ENCODE results near the gene CRNN.

The CRNN gene

DNA sequence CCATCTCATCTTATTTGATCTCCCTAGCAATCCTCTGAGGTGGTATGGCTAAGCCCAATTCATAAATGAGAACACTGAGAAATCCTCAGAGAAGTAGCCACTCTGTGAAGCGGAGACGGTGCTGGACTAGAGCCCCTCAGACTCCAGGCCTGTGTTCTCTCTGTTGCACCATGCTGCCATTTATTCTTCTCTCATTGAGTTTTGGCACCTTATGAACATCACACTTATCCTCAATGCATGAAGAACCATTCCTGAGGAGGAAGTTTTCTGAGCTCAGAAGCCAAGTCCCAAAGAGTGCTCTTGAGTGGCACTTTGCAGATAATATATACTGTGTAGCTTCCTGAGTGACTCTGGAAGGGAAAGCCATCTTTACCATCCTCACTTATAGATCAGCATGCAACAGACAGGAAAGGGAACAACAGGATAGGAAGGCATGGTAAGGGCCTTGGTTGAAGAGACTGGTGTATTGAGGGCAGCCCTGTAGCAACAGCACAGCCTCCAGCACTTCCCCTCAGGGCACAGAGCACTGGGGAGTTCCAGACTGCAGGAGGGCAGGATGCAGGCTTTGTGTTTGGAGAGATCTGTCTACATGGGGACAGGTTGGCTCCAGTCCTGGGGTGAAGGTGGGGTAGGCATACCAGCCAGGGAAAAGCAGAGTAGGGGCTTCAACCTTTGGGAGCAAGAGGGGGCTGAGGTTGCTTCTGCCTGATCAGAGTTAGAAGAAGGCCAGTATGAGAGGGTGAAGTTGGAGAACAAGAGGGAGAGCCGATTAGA lies 1.6 kb upstream of the CRNN start:
- DNase-seq, result no peak

DNA sequence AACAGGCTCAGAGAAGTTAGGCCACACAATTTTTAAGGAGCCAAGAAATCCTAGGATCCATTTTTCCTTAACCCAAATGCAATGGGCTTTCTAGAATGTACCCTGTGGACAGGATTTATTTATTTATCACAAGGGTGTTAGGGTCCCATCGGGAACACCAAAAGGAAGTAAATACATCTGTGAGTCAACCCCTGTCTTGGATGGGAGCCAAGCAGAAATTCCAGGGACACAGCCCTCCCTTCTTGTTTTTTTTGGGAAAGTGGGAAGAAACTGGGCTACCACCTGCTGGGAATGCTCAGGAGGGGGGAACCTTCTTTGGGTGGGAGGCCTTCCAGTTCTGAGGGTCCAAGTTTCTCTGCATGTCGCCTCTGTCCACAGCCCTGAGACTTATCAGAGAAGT lies 1.3 kb downstream of the CRNN start:
- DNase-seq, result no peak

DNA sequence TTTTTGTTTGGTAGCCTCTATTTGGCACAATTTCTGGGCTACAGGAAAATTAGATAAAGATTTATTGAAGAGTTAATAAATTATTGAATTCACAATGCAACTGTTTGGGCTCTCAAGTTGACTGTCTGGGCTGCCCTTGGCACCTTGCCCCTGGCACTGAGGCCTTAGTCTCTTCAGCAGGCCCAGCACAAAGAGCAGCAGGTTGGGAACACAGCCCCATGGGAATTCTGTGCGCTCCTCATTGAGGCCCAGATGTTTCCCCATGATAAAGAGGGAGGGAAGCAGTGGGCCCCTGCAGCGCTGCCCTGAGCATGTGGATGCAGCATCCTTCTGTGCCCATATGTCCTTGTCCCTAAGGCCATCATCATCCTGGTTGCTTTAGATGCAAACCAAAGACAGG lies 2.9 kb downstream of the CRNN start:
- no peak for DNase-seq

DNA sequence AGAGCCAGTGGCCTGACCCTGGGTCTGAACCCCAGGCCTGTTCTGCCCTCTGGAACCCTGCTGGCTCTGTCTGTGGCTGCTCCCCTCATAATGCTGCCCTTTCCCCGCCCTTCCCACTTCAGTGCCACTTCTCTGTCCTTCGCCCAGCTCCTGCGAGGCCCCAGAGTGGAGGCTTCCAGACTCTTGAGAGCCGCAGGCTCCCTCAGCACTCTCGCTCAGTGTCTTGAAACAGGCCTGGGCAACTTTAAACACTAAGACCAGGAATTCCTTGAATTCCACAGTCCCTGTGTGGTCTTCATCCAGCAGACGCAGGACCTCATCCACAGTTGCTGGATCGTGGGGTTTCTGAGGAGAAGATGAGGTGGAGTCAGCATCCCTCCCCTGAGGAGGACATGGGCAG lies 3.5 kb downstream of the CRNN start:
- DNase-seq, result no peak

DNA sequence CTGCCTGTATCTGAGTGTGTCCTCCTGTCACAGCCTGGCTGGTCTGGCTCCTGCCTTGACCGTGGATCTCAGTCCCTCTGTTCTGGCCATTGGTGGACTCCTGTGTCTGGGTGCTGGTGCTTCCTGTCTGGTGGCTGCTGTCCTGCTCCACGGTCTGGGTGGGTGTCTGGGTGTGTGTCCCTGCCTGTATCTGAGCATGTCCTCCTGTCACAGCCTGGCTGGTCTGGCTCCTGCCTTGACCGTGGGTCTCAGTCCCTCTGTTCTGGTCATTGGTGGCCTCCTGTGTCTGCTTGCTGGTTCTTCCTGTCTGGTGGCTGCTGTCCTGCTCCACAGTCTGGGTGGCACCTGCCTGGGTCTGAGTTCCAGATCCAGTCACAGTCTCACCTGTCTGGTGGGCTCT lies 4.0 kb downstream of the CRNN start:
- DNase-seq, result no peak

DNA sequence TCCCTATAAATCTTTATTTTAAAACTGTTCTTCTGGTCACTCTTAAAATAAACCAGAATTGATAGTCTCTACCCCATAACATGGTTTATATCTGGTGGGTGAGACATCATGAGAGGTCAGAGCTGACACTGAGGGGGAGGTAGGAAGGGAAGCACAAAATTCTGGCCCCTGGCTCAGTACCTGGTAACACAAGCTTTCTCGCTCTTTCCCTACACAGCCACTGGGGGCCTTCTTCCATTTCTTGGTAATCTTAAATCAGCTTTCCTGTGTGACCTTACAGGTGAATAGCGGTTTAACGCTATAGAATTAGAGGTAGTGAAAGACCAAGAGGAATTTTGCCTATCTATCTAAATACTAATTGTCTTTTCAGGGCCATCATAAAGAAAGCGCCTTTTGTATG lies 5.4 kb downstream of the CRNN start:
- no peak for DNase-seq

DNA sequence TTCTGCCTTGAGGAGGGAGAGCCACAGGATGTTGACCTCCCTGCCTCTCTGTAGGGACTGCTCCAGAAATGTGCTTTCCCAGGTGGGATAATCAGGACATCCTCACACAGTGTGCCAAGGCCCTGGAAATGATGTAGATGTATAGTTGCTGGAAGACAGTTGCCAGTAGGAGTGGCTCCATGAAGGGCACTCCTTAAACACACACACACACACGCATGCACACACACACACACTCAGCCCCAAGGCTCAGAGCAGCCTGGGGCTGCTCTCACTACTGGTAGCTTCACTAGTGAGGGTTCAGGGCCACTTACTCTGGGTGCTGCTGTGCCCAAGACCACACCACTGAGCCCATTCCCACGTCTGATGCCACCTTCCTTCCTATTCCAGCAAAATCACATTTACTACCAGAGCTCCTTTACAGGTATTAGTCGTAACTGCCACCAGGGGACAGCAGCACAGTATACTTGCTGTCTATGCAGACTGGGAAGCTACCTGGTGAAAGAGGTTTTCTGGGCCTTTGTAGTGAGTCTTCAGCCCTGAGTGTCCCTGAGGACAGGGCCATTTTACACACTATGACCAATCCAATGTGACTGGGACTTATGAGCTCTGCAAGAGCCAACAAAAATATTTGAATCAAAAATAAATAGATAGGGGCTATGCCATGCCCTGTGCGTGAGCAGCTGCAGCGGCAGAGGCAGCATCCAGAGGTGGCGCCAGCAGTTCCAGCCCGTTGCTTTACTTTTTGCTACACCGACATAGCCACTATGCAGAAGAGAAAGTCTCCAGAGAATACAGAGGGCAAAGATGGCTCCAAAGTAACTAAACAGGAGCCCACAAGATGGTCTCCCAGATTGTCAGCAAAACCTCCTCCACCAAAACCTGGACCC lies 15.0 kb downstream of the CRNN start:
- DNase-seq, result no peak

DNA sequence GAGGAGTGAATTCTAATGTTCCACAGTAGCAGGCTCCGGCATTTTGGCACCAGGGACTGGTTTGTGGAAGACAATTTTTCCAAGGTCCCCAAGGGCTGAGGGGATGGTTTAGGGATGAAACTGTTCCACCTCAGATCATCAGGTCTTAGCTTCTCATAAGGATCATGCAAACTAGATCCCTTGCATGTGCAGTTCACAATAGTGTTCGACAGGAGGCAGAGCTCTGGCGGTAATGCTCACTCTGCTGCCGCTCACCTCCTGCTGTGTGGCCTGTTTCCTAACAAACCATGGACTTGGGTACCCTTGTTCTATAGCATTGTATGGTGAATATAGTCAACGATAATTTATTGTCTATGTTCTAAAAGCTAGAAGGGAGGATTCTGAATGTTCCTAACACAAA lies 16.6 kb downstream of the CRNN start:
- DNase-seq, result no peak

DNA sequence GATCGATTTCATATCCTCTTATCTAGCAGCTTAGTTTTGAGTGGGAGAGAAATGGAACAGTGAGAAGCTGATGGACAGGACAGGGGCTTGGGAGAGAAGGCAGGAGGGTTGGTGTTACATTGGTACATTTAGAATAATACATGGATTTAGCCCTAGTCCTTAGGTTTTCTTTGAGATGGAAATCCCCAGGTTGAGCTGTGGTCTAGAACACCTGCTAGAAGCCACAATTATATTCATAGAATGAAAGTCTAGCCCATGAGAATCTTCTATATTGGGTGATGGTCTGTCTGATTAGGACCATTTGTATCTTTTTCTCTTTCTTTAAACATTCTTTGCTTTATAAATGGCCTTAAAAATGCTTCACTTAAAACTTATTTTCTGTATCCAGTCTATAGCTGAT lies 19.9 kb downstream of the CRNN start:
- no peak for DNase-seq

DNA sequence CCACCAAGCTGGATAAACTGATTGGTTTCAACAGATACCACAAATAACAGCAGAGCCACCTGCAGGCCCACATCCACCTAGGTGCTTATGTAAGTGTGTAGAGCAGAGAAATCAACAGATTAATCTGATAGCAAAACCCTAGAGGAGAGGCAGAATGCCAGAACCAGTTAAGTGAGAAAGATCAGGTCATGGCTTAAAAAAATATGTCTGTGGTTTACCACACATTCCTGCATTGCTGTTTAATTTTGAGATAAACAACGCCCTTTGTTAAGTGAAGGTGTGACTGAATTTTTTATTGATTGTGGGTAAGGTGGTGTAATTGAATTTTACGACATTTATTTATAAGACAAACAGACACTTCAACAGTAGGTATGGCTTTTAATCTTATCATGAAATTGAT lies 21.2 kb downstream of the CRNN start:
- no peak for DNase-seq

DNA sequence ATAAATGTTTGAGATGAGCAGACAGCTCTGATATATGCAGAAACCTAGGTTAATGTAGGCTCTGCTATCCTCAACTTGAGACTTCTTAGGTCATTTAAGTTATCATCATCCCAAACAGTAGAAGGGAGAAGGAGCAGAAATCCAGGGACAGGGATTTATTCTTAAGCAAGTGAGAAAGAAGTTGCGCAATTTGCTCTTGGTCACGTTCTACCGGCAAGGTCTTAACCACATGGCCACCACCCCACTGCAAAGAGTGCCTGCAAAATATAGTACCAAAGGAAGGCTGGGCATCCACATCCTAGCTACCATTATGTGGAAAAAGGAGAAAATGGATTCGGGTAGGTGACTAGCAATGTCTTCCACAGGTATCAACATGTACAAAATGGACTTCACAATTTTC lies 25.2 kb downstream of the CRNN start:
- no peak for DNase-seq

DNA sequence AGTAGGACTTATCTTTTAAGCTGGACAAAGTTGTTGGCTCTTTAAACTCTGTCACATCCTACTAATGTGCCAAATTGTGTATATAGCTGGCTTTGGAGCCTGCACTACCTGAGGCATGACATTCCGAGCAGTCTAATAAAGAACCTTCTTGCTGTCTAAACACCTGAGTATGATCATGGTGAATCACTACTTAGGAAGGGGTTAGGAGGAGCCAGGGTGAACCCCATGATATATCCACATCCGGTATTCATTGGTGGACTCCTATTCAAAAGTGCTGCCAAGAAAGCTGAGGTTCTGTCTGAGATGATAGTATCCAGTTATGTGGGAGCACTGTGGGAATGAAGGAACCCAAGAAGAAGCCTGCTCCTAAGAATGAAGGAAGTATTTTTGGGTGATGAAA lies 27.1 kb downstream of the CRNN start:
- DNase-seq, result no peak

DNA sequence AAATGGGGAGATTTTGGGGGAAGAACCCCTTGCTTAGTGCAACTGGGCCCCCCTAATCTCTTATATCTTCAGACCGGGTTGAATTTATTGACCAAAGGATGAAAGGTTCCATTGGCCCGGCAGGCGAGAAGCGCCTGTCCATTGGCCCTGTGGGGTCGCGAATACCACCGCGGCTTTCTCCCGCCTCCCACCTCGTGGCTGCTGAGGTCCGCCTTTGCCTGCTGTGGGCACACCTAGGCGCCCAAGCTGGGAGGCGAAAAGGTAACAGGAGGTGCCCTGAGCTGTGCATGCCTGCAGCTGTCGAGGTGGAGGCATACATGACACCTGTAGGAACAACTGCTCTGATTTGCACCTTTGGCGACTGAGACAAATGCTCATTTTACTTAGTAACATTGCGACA lies 33.1 kb downstream of the CRNN start:
- DNase-seq, result no peak

DNA sequence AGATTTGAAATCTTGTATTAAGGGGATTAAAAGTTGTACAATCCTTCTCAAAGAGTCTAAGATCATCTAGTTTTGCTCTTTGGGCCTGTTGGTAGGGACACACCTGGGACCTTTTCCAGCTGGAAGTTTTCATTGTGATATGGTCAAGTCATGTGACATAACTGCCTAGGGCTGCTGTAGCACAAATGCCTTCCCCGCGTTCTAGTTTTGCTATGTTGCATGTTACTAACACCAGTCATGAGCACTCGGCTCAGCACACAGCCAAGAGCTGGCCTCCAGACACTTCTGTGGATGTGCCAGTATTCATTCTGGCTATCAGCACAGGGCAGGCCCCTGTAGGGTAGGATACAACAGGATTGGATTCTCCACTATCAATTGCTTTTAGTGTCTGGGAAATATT lies 39.6 kb downstream of the CRNN start:
- no peak for DNase-seq

DNA sequence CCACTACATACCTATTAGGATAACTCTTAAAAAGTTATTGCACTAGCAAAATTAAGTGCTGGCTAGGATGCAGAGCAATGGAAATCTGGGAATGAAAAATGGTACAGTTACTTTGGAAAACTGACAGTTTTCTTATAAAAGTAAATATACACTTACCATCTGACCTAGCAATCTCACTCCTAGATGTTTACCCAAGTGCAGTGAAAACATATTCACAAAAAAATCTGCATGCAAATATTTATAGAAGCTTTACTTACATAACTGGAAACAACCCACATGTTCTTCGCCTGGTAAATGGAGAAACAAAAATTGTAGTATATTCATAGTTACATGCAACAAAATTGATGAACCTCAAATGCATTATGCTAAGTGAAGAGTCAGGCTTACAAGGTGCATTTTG lies 41.4 kb downstream of the CRNN start:
- no peak for DNase-seq

DNA sequence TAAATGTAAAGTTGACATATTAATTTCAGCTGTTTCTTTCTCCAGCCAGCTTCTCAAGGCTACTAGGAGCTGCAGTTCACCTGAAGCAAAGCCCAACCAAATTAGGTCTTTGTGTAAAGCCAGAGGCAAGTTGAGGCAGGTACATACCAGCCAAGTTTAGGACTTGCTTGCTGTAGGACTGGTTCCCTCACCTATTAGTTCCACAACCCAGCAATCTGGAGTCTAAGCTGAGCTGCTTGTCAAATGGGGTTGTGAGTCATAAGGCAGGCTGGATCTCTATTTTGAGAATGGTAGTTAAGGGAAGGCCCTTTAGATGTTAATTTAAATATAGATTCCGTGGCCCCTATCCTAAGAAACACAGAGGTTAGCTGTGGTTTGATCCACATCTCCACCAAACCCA lies 46.6 kb downstream of the CRNN start:
- no peak for DNase-seq

DNA sequence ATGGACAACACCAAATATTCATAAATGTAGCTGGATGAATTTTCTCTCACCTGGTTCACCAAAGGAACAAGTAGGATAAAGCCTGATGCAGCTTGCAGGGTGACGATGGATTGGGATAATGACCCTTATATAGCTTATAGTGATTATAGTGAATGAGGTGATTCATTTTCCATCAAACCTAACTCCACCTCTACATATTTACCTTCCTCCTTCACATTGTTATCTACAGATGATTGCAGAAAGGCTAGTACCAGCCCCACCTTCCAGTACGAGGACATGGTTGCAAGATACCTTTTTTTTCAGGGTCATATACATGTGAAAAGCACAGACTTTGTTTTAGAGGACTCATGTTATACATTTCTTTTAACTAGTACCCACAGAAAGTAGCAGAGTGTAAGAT lies 54.2 kb downstream of the CRNN start, which contains the start of gene FLG2:
Gene FLG2 (minus strand): TSS at position 101 of the 400 bp plus-strand sequence. CDS start 1,122 bp downstream, outside the sequence.
- DNase-seq, result no peak

All from activated CD4-positive, CD25-positive, alpha-beta regulatory T cell (primary cell).